ENCODE measurements around the gene HSP90B1. TPM values are rescaled to one million over a fixed set of nuclear protein-coding genes. Genes with fewer than 3 reads are reported as not detected.

The HSP90B1 gene
- total and polyA plus RNA-seq, 2 of the 13 experiments (the other 11 are each of a cell fraction or from before 2014, with no cell fraction given), result 800 to 954 TPM

- TF ChIP-seq ZNF142 (CRISPR knock-in tag; IDR thresholded peaks at IDR 0.05) (no peak), ZNF605 (CRISPR knock-in tag; IDR thresholded peaks at IDR 0.05) (peak; percentile 82; the same call in 1 of the 2 replicates), SRSF9 (IDR thresholded peaks at IDR 0.05; ENCODE audit: borderline replicate concordance, insufficient read depth, low read depth, low read length, poor library complexity, severe bottlenecking) (no peak), ZNF770 (CRISPR knock-in tag; IDR thresholded peaks at IDR 0.05) (no peak), STAT5B (CRISPR knock-in tag; IDR thresholded peaks at IDR 0.05) (no peak), ZBTB1 (CRISPR knock-in tag; IDR thresholded peaks at IDR 0.05; ENCODE audit: borderline replicate concordance) (no peak), DMTF1 (CRISPR knock-in tag; IDR thresholded peaks at IDR 0.05) (no peak), MNT (IDR thresholded peaks at IDR 0.05) (peak; percentile 82), POLR2A (IDR thresholded peaks at IDR 0.05; ENCODE audit: insufficient read depth in 1 of 2, low read depth in 2 of 2, low read length in 2 of 2) (peak; percentile 95 to 99), CENPT (CRISPR knock-in tag; IDR thresholded peaks at IDR 0.05; ENCODE audit: low read depth) (no peak), PTBP1 (IDR thresholded peaks at IDR 0.05; ENCODE audit: low read depth, low read length, poor library complexity, severe bottlenecking) (no peak), SOX13 (IDR thresholded peaks at IDR 0.05) (no peak), SOX13 (CRISPR knock-in tag; conservative IDR thresholded peaks at IDR 0.05 in 1 of 2, IDR thresholded peaks at IDR 0.05 in 1 of 2) (peak in 1 of 2 experiments; percentile 22; a peak in 1 of 4 replicates), GTF2F1 (IDR thresholded peaks at IDR 0.05; ENCODE audit: low read length) (no peak), ZNF546 (CRISPR knock-in tag; conservative IDR thresholded peaks at IDR 0.05) (no peak), CHCHD3 (CRISPR knock-in tag; IDR thresholded peaks at IDR 0.05) (peak; percentile 84; the same call in 1 of the 2 replicates)
Observed at GRCh38 chr12:103930034-103930786, at the start of gene HSP90B1 (continued).
